DMS153 treated with DMSO at 0.1 percent for 48 hours (cell line): ENCODE results near the gene ATG5.

Experiments
- DNase-seq: peaks from one replicate; lab custom pipeline; 2025; ENCODE audit not compliant: unreplicated experiment; lab: John Stamatoyannopoulos, UW

Gene ATG5

GRCh38 chr6:106325336-106326178 is at the start of gene ATG5:
Gene ATG5, minus strand, starts transcription at chr6:106325760. Its CDS starts 9,552 bp downstream, at chr6:106316208.
- DNase-seq, result peak; percentile 91

- no peak for DNase-seq
Observed at GRCh38 chr6:106373502-106374239, 48.1 kb upstream of the ATG5 start.

- no peak for DNase-seq
Observed at GRCh38 chr6:106372838-106373501, 47.4 kb upstream of the ATG5 start.

GRCh38 chr6:106370639-106371038 is 45.1 kb upstream of the ATG5 start:
- no peak for DNase-seq

GRCh38 chr6:106369739-106370138 is 44.2 kb upstream of the ATG5 start:
- no peak for DNase-seq

- no peak for DNase-seq
Observed at GRCh38 chr6:106363401-106364138, 38.0 kb upstream of the ATG5 start.

GRCh38 chr6:106360989-106361430 is 35.5 kb upstream of the ATG5 start:
- no peak for DNase-seq

- peak; percentile 86 for DNase-seq
Observed at GRCh38 chr6:106360410-106360988, 34.9 kb upstream of the ATG5 start, which contains the start of gene CRYBG1. Gene CRYBG1, plus strand, starts transcription at chr6:106360717. Its CDS starts 192 bp downstream, at chr6:106360909.

- no peak for DNase-seq
Observed at GRCh38 chr6:106359959-106360409, 34.4 kb upstream of the ATG5 start.

GRCh38 chr6:106356378-106356777 is 30.8 kb upstream of the ATG5 start:
- DNase-seq, result no peak

- peak; percentile 4 for DNase-seq
Observed at GRCh38 chr6:106347219-106347618, 21.7 kb upstream of the ATG5 start.

GRCh38 chr6:106339334-106340029 is 13.9 kb upstream of the ATG5 start:
- peak; percentile 81 for DNase-seq

GRCh38 chr6:106334646-106335448 is 9.3 kb upstream of the ATG5 start:
- DNase-seq, result peak; percentile 16

GRCh38 chr6:106324726-106325335 is 729 bp downstream of the ATG5 start:
- no peak for DNase-seq

GRCh38 chr6:106321940-106322339 is 3.6 kb downstream of the ATG5 start:
- no peak for DNase-seq

GRCh38 chr6:106318851-106319250 is 6.7 kb downstream of the ATG5 start:
- DNase-seq, result no peak

GRCh38 chr6:106318061-106318460 is 7.5 kb downstream of the ATG5 start:
- no peak for DNase-seq

GRCh38 chr6:106316375-106316766 is 9.2 kb downstream of the ATG5 start:
- no peak for DNase-seq
